ENCODE measurements around the gene UBAC1. TPM values are rescaled to one million over a fixed set of nuclear protein-coding genes. Genes with fewer than 3 reads are reported as not detected.

The UBAC1 gene
- total RNA-seq, 1 experiment from 2014 or later: 55.4 TPM

DNA sequence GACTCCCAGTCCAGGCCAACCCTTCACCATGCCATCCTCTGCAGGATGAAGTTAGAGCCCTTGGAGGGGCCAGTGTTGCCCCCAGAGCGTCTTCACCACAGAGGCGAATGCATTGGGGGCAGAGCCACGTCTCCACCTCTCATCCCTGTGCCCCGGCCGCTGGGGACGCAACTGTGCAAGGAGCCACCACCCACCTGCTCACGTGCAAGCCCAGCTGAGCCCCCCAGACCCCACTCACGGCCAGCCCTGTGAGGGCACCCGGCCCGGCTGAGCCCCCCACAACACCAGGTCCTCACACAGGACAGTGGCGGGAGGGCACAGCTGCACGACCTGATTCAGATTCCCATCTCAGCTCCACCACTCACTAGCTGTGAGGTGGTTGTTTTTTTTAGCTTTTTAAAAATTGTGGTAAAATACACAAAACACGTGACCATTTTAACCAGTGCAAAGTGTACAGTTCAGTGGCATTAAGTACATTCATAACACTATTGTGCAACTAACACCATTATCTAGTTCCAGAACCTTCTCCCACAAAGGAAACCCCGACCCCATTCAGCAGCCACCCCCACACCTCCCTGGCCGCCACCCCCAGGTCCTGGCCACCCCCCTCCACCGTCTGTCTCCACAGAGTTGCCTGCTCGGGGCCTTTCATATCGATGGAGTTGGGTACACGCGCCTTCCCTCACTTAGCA lies 33.5 kb upstream of the UBAC1 start:
- Mint-ChIP-seq H3K27me3 (ENCODE audit: insufficient read depth, unreplicated experiment) (no peaks in the 10 kb centered on the region), H3K9me3 (ENCODE audit: unreplicated experiment) (no peaks in the 10 kb centered on the region), H3K4me3 (ENCODE audit: unreplicated experiment) (no peak overlapping the region), H3K4me1 (ENCODE audit: low read depth, unreplicated experiment) (no peaks in the 10 kb centered on the region), H3K36me3 (ENCODE audit: insufficient read depth, unreplicated experiment) (no peaks in the 10 kb centered on the region), H3K27ac (ENCODE audit: unreplicated experiment) (peak overlapping the region; percentile 35)
- ChIA-PET CTCF (no interaction called here), POLR2A (no interaction called here)
- Histone ChIP-seq H3K27me3 (replicated peaks; ENCODE audit: control insufficient read depth, insufficient read depth, low read length) (no peaks in the 10 kb centered on the region), H3K9me3 (no peaks in the 10 kb centered on the region), H3K4me3 (ENCODE audit: low read depth, low read length) (no peak overlapping the region), H3K36me3 (ENCODE audit: control insufficient read depth, insufficient read depth, low read length) (no peaks in the 10 kb centered on the region; the same call in 1 of the 2 replicates), H3K4me1 (peaks cover 16% of the 10 kb centered on the region)
- BruUV-seq (replicated peaks): no TSS peak
- TF ChIP-seq, protein P1, sequence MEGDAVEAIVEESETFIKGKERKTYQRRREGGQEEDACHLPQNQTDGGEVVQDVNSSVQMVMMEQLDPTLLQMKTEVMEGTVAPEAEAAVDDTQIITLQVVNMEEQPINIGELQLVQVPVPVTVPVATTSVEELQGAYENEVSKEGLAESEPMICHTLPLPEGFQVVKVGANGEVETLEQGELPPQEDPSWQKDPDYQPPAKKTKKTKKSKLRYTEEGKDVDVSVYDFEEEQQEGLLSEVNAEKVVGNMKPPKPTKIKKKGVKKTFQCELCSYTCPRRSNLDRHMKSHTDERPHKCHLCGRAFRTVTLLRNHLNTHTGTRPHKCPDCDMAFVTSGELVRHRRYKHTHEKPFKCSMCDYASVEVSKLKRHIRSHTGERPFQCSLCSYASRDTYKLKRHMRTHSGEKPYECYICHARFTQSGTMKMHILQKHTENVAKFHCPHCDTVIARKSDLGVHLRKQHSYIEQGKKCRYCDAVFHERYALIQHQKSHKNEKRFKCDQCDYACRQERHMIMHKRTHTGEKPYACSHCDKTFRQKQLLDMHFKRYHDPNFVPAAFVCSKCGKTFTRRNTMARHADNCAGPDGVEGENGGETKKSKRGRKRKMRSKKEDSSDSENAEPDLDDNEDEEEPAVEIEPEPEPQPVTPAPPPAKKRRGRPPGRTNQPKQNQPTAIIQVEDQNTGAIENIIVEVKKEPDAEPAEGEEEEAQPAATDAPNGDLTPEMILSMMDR (IDR thresholded peaks at IDR 0.05; ENCODE audit: insufficient read depth in 1 of 2, low read depth in 1 of 2, low read length in 1 of 2, severe bottlenecking in 1 of 2, unreplicated experiment in 1 of 2): no peak
- DNase-seq: no peak
- intact Hi-C loops (cut with micrococcal nuclease; ENCODE audit: unreplicated experiment): no loop called here

DNA sequence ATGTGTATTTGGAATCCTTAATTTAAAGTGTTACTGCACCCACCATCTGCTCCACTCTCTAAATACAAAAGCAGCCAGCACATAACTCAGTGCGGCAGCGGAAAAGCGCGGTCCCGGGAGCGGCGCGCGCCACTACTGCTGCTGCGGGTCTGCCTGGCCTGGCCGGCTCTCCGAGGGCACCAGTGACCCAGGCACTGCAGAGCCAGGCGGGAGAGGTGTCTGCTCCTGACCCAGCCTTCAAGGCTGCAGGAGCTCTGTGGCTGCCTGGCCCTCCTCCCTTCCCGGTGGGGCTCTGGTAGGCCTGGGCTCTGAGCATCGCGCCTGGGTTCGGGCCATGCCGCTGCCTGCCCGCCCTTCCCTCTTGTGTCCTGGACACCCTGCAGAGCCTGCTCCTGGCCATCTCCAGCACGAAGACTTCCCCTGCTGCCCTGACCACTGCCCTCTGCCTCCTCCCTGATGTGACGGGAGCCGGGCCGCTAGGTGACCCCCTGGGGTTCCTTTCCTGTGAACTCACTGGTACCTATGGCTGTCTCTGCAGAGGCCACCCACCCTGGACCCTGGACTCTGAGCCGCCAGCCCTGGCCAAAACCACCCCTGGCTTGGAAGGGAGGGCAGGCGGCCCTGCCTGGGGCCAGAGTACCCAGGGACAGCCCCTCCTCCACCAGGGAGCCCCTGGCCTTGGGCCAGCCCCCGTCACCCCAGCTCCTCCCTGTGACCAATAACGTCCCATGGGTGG lies 32.8 kb upstream of the UBAC1 start:
- ChIA-PET POLR2A (no interaction called here), CTCF (no interaction called here)
- Mint-ChIP-seq H3K9me3 (ENCODE audit: unreplicated experiment) (no peaks in the 10 kb centered on the region), H3K4me1 (ENCODE audit: low read depth, unreplicated experiment) (no peaks in the 10 kb centered on the region), H3K36me3 (ENCODE audit: insufficient read depth, unreplicated experiment) (no peaks in the 10 kb centered on the region), H3K27ac (ENCODE audit: unreplicated experiment) (peak overlapping the region; percentile 35), H3K4me3 (ENCODE audit: unreplicated experiment) (no peak overlapping the region), H3K27me3 (ENCODE audit: insufficient read depth, unreplicated experiment) (no peaks in the 10 kb centered on the region)
- no TSS peak for BruUV-seq (replicated peaks)
- peaks cover 16% of the 10 kb centered on the region for H3K4me1 ChIP-seq
- intact Hi-C loops (cut with micrococcal nuclease; ENCODE audit: unreplicated experiment): no loop called here
- no peaks in the 10 kb centered on the region for H3K27me3 ChIP-seq (replicated peaks; ENCODE audit: control insufficient read depth, insufficient read depth, low read length)
- no peaks in the 10 kb centered on the region; the same call in 1 of the 2 replicates for H3K36me3 ChIP-seq (ENCODE audit: control insufficient read depth, insufficient read depth, low read length)
- TF ChIP-seq, protein P1 (IDR thresholded peaks at IDR 0.05; ENCODE audit: insufficient read depth in 1 of 2, low read depth in 1 of 2, low read length in 1 of 2, severe bottlenecking in 1 of 2, unreplicated experiment in 1 of 2): no peak
- no peak overlapping the region for H3K4me3 ChIP-seq (ENCODE audit: low read depth, low read length)
- DNase-seq: no peak
- no peaks in the 10 kb centered on the region for H3K9me3 ChIP-seq

DNA sequence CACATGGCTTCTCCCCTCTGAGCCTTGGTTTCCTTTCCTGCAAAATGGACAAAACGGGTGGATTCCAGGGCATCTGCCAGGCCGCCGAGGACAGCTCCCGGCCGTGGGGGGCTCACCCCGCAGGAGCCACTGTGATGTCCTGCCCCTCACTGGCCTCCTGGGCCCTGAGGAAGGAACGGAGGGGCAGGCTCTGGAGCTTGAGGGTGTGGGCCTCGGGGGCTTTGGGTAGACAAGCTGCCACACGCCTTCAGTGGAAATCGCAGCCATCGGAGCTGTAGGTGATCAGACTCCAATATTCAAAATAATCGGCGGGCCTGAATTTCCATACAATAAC lies 32.2 kb upstream of the UBAC1 start:
- Histone ChIP-seq H3K36me3 (ENCODE audit: control insufficient read depth, insufficient read depth, low read length) (no peaks in the 10 kb centered on the region; the same call in 1 of the 2 replicates), H3K9me3 (no peaks in the 10 kb centered on the region), H3K4me3 (ENCODE audit: low read depth, low read length) (no peak overlapping the region), H3K4me1 (peaks cover 16% of the 10 kb centered on the region), H3K27me3 (replicated peaks; ENCODE audit: control insufficient read depth, insufficient read depth, low read length) (no peaks in the 10 kb centered on the region)
- Mint-ChIP-seq H3K27ac (ENCODE audit: unreplicated experiment) (no peak overlapping the region), H3K4me1 (ENCODE audit: low read depth, unreplicated experiment) (no peaks in the 10 kb centered on the region), H3K4me3 (ENCODE audit: unreplicated experiment) (no peak overlapping the region), H3K27me3 (ENCODE audit: insufficient read depth, unreplicated experiment) (no peaks in the 10 kb centered on the region), H3K36me3 (ENCODE audit: insufficient read depth, unreplicated experiment) (no peaks in the 10 kb centered on the region), H3K9me3 (ENCODE audit: unreplicated experiment) (no peaks in the 10 kb centered on the region)
- BruUV-seq (replicated peaks): no TSS peak
- POLR2A ChIA-PET: no interaction called here
- TF ChIP-seq, protein P1 (IDR thresholded peaks at IDR 0.05; ENCODE audit: insufficient read depth in 1 of 2, low read depth in 1 of 2, low read length in 1 of 2, severe bottlenecking in 1 of 2, unreplicated experiment in 1 of 2): no peak
- CTCF ChIA-PET: no interaction called here
- no peak for DNase-seq
- intact Hi-C loops (cut with micrococcal nuclease; ENCODE audit: unreplicated experiment): no loop called here

Measured in Caco-2 (cell line).